Liver (tissue), 9 donors: ENCODE data around the gene LPIN3. TPM values are rescaled to one million over a fixed set of nuclear protein-coding genes. Genes with fewer than 3 reads are reported as not detected.

Experiments
- DNase-seq: peaks from one replicate; pipeline ENCODE4 v3.0.0-alpha.2; 2017; ENCODE audit warnings: low spot score
- H3K27ac ChIP-seq, 2 donors: one replicate each; pipeline ENCODE4 v1.7.0; 2013; ENCODE audit warnings: inconsistent platforms in 2 of 2, low read length in 2 of 2, control low read depth in 1 of 2, low read depth in 1 of 2, mild to moderate bottlenecking in 1 of 2
- H3K27me3 ChIP-seq, 4 donors: one replicate each; pipeline versions ENCODE4 v1.6.1 to v1.7.0; 2013; ENCODE audit warnings: low read length in 3 of 4, inconsistent platforms in 1 of 4, mild to moderate bottlenecking in 1 of 4, moderate library complexity in 1 of 4; ENCODE audit not compliant: control insufficient read depth in 4 of 4, insufficient read depth in 4 of 4
- H3K36me3 ChIP-seq, 4 donors: one replicate each; pipeline versions ENCODE4 v1.6.1 to v1.7.0; 2013; ENCODE audit warnings: low read length in 3 of 4, mild to moderate bottlenecking in 3 of 4, low read depth in 1 of 4, moderate library complexity in 1 of 4; ENCODE audit not compliant: control insufficient read depth in 4 of 4, insufficient read depth in 3 of 4
- H3K4me1 ChIP-seq, 4 donors: one replicate each; pipeline versions ENCODE4 v1.6.1 to v1.7.0; 2013; ENCODE audit warnings: low read length in 3 of 4, mild to moderate bottlenecking in 3 of 4, moderate library complexity in 1 of 4; ENCODE audit not compliant: control insufficient read depth in 4 of 4, insufficient read depth in 4 of 4
- H3K4me3 ChIP-seq, 3 donors: one replicate each; pipeline versions ENCODE4 v1.6.1 to v1.7.0; 2013; ENCODE audit warnings: low read length in 3 of 3, control low read depth in 1 of 3, low read depth in 1 of 3, mild to moderate bottlenecking in 1 of 3
- H3K9ac ChIP-seq, 2 donors: one replicate each; pipeline ENCODE4 v1.7.0; 2013; ENCODE audit warnings: low read length in 2 of 2, mild to moderate bottlenecking in 2 of 2, moderate library complexity in 2 of 2, control low read depth in 1 of 2, low read depth in 1 of 2
- H3K9me3 ChIP-seq, 4 donors: one replicate each; pipeline versions ENCODE4 v1.6.1 to v1.7.0; 2013; ENCODE audit warnings: low read length in 3 of 4; ENCODE audit not compliant: control insufficient read depth in 4 of 4
- ATF3 ChIP-seq: IDR thresholded peaks from 2 replicates; pipeline ENCODE4 v1.6.1; 2016; ENCODE audit warnings: antibody characterized with exemption
- CTCF ChIP-seq: fragments of 150-350 bp; IDR thresholded peaks from 2 replicates; pipeline ENCODE4 v1.5.1; 2017; ENCODE audit warnings: improper control_type of control experiment, low read depth, low read length; ENCODE audit not compliant: missing input control
- EGR1 ChIP-seq, 2 donors: IDR thresholded peaks; 2 replicates each; pipeline ENCODE4 v1.6.1; 2016 to 2018; ENCODE audit warnings: antibody characterized with exemption in 2 of 2, low read depth in 2 of 2
- FOXA1 ChIP-seq: IDR thresholded peaks from 2 replicates; pipeline ENCODE4 v1.6.1; 2016; ENCODE audit warnings: antibody characterized with exemption
- FOXA2 ChIP-seq: IDR thresholded peaks from 2 replicates; pipeline ENCODE4 v1.6.1; 2016; ENCODE audit warnings: antibody characterized with exemption
- GABPA ChIP-seq, 2 donors: IDR thresholded peaks in 1 of 2; conservative IDR thresholded peaks in 1 of 2; 2 replicates each; pipeline ENCODE4 v1.6.1; 2016; ENCODE audit warnings: antibody characterized with exemption in 2 of 2, mild to moderate bottlenecking in 1 of 2, moderate library complexity in 1 of 2
- HNF4A ChIP-seq, 2 donors: conservative IDR thresholded peaks; 2 replicates each; pipeline ENCODE4 v1.6.1; 2016; ENCODE audit warnings: antibody characterized with exemption in 2 of 2, mild to moderate bottlenecking in 2 of 2
- HNF4G ChIP-seq: IDR thresholded peaks from 2 replicates; pipeline ENCODE4 v1.6.1; 2016; ENCODE audit warnings: antibody characterized with exemption
- JUND ChIP-seq, 2 donors: IDR thresholded peaks; 2 replicates each; pipeline ENCODE4 v1.6.1; 2016; ENCODE audit warnings: antibody characterized with exemption in 2 of 2
- MAX ChIP-seq: IDR thresholded peaks from 2 replicates; pipeline ENCODE4 v1.6.1; 2016; ENCODE audit warnings: antibody characterized with exemption
- NR2F2 ChIP-seq: IDR thresholded peaks from 2 replicates; pipeline ENCODE4 v1.6.1; 2016; ENCODE audit warnings: antibody characterized with exemption
- RAD21 ChIP-seq, 2 donors: IDR thresholded peaks; 2 replicates each; pipeline ENCODE4 v1.6.1; 2016; ENCODE audit warnings: antibody characterized with exemption in 2 of 2, mild to moderate bottlenecking in 2 of 2
- REST ChIP-seq: IDR thresholded peaks from 2 replicates; pipeline ENCODE4 v1.6.1; 2016; ENCODE audit warnings: antibody characterized with exemption, mild to moderate bottlenecking
- RXRA ChIP-seq, 2 donors: IDR thresholded peaks; 2 replicates each; pipeline ENCODE4 v1.6.1; 2017 to 2018; ENCODE audit warnings: antibody characterized with exemption in 2 of 2, mild to moderate bottlenecking in 1 of 2
- SP1 ChIP-seq: IDR thresholded peaks from 2 replicates; pipeline ENCODE4 v1.6.1; 2018; ENCODE audit warnings: antibody characterized with exemption, mild to moderate bottlenecking
- TAF1 ChIP-seq: conservative IDR thresholded peaks from 2 replicates; pipeline ENCODE4 v1.6.1; 2016; ENCODE audit warnings: antibody characterized with exemption, mild to moderate bottlenecking
- YY1 ChIP-seq: IDR thresholded peaks from 2 replicates; pipeline ENCODE4 v1.6.1; 2016; ENCODE audit warnings: antibody characterized with exemption, mild to moderate bottlenecking
- ZBTB33 ChIP-seq: IDR thresholded peaks from 2 replicates; pipeline ENCODE4 v1.6.1; 2016; ENCODE audit warnings: antibody characterized with exemption
- WGBS: extraction: QIAGEN DNeasy Blood & Tissue Kit; methylation state at CpG from one replicate; pipeline ENCODE4 v1.1.7; 2013; 5-methylcytosine and 5-hydroxymethylcytosine counted together
- polyA plus RNA-seq, 2 donors: library from polyadenylated mRNA; stranded (reverse) in 1 of 2; unstranded in 1 of 2; fragments of 200-250 nt in 1 of 2; fragments of >200 nt in 1 of 2; fragmentation: Nextera tagmentation in 1 of 2; extraction: Ambion mirVana in 1 of 2; gene quantifications; one replicate each; pipeline versions ENCODE4 v1.2.1 to v1.2.3, GENCODE V29; 2013 to 2015
- total RNA-seq, 2 donors: library from RNA; depleted of rRNA; stranded (reverse); fragments of >200 nt; gene quantifications; one replicate each; pipeline ENCODE4 v1.2.3, GENCODE V29; 2014
- donor health status: healthy.
- donor health status: healthy.
- donor health status: healthy.
- donor health status: healthy.
- donor health status: healthy.

Gene LPIN3
- total and polyA plus RNA-seq, 4 donors = 1.5 to 32.4 (median 13.4) TPM

GRCh38 chr20:41304002-41304401 is 36.6 kb upstream of the LPIN3 start:
- Histone ChIP-seq H3K4me3 (no peak overlapping the region), H3K9me3 (no peaks in the 10 kb centered on the region), H3K9ac (no peak overlapping the region), H3K27ac (no peak overlapping the region), H3K27me3 (no peaks in the 10 kb centered on the region), H3K4me1 (peaks cover 4 to 18% (median 8%) of the 10 kb centered on the region in 4 donors), H3K36me3 (no peaks in the 10 kb centered on the region)
- WGBS = 85% methylated on average over 1 of the region's 1 CpG
- TF ChIP-seq RAD21 (IDR thresholded peaks at IDR 0.05) (no peak), TAF1 (no peak), REST (no peak), FOXA1 (no peak), MAX (no peak), ZBTB33 (no peak), JUND (IDR thresholded peaks at IDR 0.05) (no peak), GABPA (IDR thresholded peaks at IDR 0.05 in 1 of 2, conservative IDR thresholded peaks at IDR 0.05 in 1 of 2) (no peak), CTCF (no peak), FOXA2 (no peak), SP1 (no peak), EGR1 (IDR thresholded peaks at IDR 0.05; ENCODE audit: low read depth in 2 of 2) (no peak)
- no peak for DNase-seq

GRCh38 chr20:41304424-41305079 is 36.1 kb upstream of the LPIN3 start:
- Histone ChIP-seq H3K4me3 (no peak overlapping the region), H3K27ac (no peak overlapping the region), H3K36me3 (no peaks in the 10 kb centered on the region), H3K9me3 (no peaks in the 10 kb centered on the region), H3K9ac (no peak overlapping the region), H3K4me1 (peaks cover 6 to 23% (median 10%) of the 10 kb centered on the region in 4 donors), H3K27me3 (no peaks in the 10 kb centered on the region)
- DNase-seq = no peak
- WGBS = 97% methylated on average over 3 of the region's 3 CpGs
- no peak for TF ChIP-seq ATF3
- no peak for TF ChIP-seq SP1
- no peak for TF ChIP-seq FOXA1
- TF ChIP-seq YY1 = no peak
- no peak for TF ChIP-seq RAD21 (IDR thresholded peaks at IDR 0.05)
- no peak for TF ChIP-seq CTCF
- TF ChIP-seq HNF4A (conservative IDR thresholded peaks at IDR 0.05) = no peak
- TF ChIP-seq NR2F2 = no peak
- no peak for TF ChIP-seq HNF4G
- no peak for TF ChIP-seq RXRA (IDR thresholded peaks at IDR 0.05)
- no peak for TF ChIP-seq JUND (IDR thresholded peaks at IDR 0.05)
- no peak for TF ChIP-seq REST
- TF ChIP-seq FOXA2 = no peak
